ENCODE results near the gene HMX1. TPM values are rescaled to one million over a fixed set of nuclear protein-coding genes. Genes with fewer than 3 reads are reported as not detected.

Gene HMX1
- total and polyA plus RNA-seq, 2 donors (not counting 3 experiments of a cell fraction or from before 2014, with no cell fraction given): not detected

DNA sequence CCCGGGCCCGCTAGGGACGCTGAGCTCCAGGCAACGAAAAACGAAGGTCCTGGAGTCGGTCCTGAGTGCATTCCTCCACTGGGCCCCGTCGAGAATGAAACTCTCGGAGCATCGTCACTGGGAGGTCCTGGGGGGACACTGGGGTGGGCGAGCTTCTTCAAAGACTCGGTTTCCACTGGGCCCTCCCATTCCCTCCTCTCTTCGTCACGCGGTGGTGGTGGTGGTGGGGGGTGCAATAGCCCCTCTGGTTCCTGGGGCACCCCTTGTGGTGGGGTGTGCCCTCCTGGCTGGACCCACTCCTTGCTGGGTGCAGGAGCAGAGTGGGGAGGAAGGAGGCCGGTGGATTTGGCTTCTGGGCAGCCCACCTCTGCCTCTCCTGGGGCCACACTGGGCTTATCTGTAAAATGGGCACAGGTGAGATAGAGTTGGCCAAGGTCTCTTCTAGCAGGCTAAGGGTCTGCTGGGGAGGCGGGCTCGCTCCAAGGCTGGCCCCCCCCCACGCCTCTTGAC lies 12.9 kb downstream of the HMX1 start:
- Histone ChIP-seq H3K79me2 (ENCODE audit: control insufficient read depth, insufficient read depth, low read length) (no peaks in the 10 kb centered on the region), H3K4me3 (replicated peaks in 1 of 3; ENCODE audit: insufficient read depth in 1 of 3, low read depth in 1 of 3, low read length in 3 of 3) (no peak overlapping the region), H3K9ac (replicated peaks; ENCODE audit: extremely low read depth, insufficient read depth, low read length) (no peak overlapping the region), H3K4me1 (ENCODE audit: control insufficient read depth, extremely low read depth, insufficient read depth, low read length) (no peaks in the 10 kb centered on the region), H3K27ac (ENCODE audit: insufficient read depth, low read depth, low read length) (no peak overlapping the region), H3K9me1 (replicated peaks; ENCODE audit: control insufficient read depth, extremely low read depth, insufficient read depth, low read length) (no peaks in the 10 kb centered on the region), H3K36me3 (ENCODE audit: control insufficient read depth in 2 of 2, extremely low read depth in 1 of 2, insufficient read depth in 2 of 2, low read length in 2 of 2) (no peaks in the 10 kb centered on the region), H3K27me3 (ENCODE audit: control insufficient read depth in 2 of 2, insufficient read depth in 2 of 2, low read length in 2 of 2) (peaks cover 80 to 92% of the 10 kb centered on the region in 2 experiments), H4K20me1 (replicated peaks; ENCODE audit: control insufficient read depth, extremely low read depth, insufficient read depth, low read length) (no peaks in the 10 kb centered on the region), H3K4me2 (ENCODE audit: insufficient read depth, low read length) (no peak overlapping the region), H3K9me3 (replicated peaks; ENCODE audit: control insufficient read depth, insufficient read depth, low read length) (no peaks in the 10 kb centered on the region), H2AFZ (ENCODE audit: low read depth, low read length) (no peak overlapping the region)
- DNase-seq (ENCODE audit: low read depth, low spot score) (no peak), FAIRE-seq (no peak)
- TF ChIP-seq CTCF (IDR thresholded peaks at IDR 0.05; ENCODE audit: extremely low read depth in 1 of 2, insufficient read depth in 1 of 2, low read depth in 1 of 2, low read length in 2 of 2) (no peak), POLR2A (IDR thresholded peaks at IDR 0.05; ENCODE audit: low read depth, low read length) (no peak), MYC (IDR thresholded peaks at IDR 0.05; ENCODE audit: low read depth, low read length) (no peak), JUN (IDR thresholded peaks at IDR 0.05; ENCODE audit: borderline replicate concordance, insufficient read depth, insufficient read length, low read depth) (no peak), EZH2 (IDR thresholded peaks at IDR 0.05; ENCODE audit: borderline replicate concordance, low read depth, low read length, severe bottlenecking) (no peak), GATA2 (IDR thresholded peaks at IDR 0.05; ENCODE audit: insufficient read depth, insufficient read length, low read depth, low read length) (no peak)
- CTCF ChIA-PET: no interaction called here
- BruUV-seq (replicated peaks): no TSS peak
- intact Hi-C loops (cut with micrococcal nuclease): no loop called here
- POLR2A ChIA-PET: no interaction called here
- dilution Hi-C loops (cut with MboI; ENCODE audit: extremely low pct_ligation_motif_present, low sequenced_read_pairs): no loop called here
